Left lung (tissue), 10 donors: Measurements from ENCODE around the gene GTF3C4. TPM values are rescaled to one million over a fixed set of nuclear protein-coding genes. Genes with fewer than 3 reads are reported as not detected.

ENCODE experiments used
- ATAC-seq: fragments of 200-7000 bp; cut with Tn5 transposase; one replicate; pipeline ENCODE4 v1.9.1; 2020; ENCODE audit warnings: moderate library complexity
- DNase-seq, 4 donors: peaks; one replicate each; pipeline ENCODE4 v3.0.0-alpha.2; 2013 to 2020
- H3K27ac ChIP-seq, 2 donors: fragments of 200-600 bp; sonication (generic) in 1 of 2; one replicate each; pipeline versions ENCODE4 v1.5.0 to v1.8.0; 2020 to 2021
- H3K27me3 ChIP-seq, 2 donors: fragments of 200-600 bp; sonication (generic) in 1 of 2; one replicate each; pipeline versions ENCODE4 v1.5.0 to v1.8.0; 2020 to 2021
- H3K36me3 ChIP-seq, 2 donors: fragments of 200-600 bp; sonication (generic) in 1 of 2; one replicate each; pipeline versions ENCODE4 v1.5.0 to v1.8.0; 2020 to 2021
- H3K4me1 ChIP-seq, 2 donors: fragments of 200-600 bp; one replicate each; pipeline ENCODE4 v1.8.0; 2021
- H3K4me3 ChIP-seq, 2 donors: fragments of 200-600 bp; sonication (generic) in 1 of 2; one replicate each; pipeline versions ENCODE4 v1.5.0 to v1.8.0; 2020 to 2021; ENCODE audit warnings: mild to moderate bottlenecking in 1 of 2
- H3K9me3 ChIP-seq, 2 donors: fragments of 200-600 bp; sonication (generic) in 1 of 2; one replicate each; pipeline versions ENCODE4 v1.5.0 to v1.8.0; 2020 to 2021
- intact Hi-C, 2 donors: fragments of 100-400 bp; cut with DNase I; formaldehyde crosslinking; loops; one replicate each; pipeline versions ENCODE4 v1.11.2 to v1.14.2; 2022
- polyA plus RNA-seq, 6 donors: library from polyadenylated mRNA; unstranded; fragments of 120-200 nt; gene quantifications; one replicate each; pipeline ENCODE4 v1.2.1, GENCODE V29; 2013; ENCODE audit not compliant: insufficient read length in 6 of 6
- total RNA-seq, 2 donors: library from RNA; stranded (reverse); fragmentation: NEBNext Ultra II Directional; extraction: Animal tissue kit (Norgen Biotek cat#: 25700); gene quantifications; one replicate each; pipeline ENCODE4 v1.2.1, GENCODE V29; 2021
- TF ChIP-seq, protein P1 (sequence below), 2 donors: fragments of 200-600 bp; sonication (generic) in 1 of 2; IDR thresholded peaks; one replicate each; pipeline versions ENCODE4 v1.5.0 to v1.8.0; 2021; ENCODE audit warnings: antibody characterized with exemption in 2 of 2
- donor health status: DM: no; HTN: yes; CAD: no.
- donor health status: DM: no; HTN: no; CAD: no.

GTF3C4 gene
- total and polyA plus RNA-seq, 8 donors = 13.1 to 25.6 (median 23.8) TPM

- H3K27ac ChIP-seq = no peak overlapping the region
- ATAC-seq (peak; percentile 65), DNase-seq (peak in 2 of 4 donors; percentile 28 to 70)
- H3K4me3 ChIP-seq = no peak overlapping the region
- no peaks in the 10 kb centered on the region for H3K36me3 ChIP-seq
- TF ChIP-seq, protein P1, sequence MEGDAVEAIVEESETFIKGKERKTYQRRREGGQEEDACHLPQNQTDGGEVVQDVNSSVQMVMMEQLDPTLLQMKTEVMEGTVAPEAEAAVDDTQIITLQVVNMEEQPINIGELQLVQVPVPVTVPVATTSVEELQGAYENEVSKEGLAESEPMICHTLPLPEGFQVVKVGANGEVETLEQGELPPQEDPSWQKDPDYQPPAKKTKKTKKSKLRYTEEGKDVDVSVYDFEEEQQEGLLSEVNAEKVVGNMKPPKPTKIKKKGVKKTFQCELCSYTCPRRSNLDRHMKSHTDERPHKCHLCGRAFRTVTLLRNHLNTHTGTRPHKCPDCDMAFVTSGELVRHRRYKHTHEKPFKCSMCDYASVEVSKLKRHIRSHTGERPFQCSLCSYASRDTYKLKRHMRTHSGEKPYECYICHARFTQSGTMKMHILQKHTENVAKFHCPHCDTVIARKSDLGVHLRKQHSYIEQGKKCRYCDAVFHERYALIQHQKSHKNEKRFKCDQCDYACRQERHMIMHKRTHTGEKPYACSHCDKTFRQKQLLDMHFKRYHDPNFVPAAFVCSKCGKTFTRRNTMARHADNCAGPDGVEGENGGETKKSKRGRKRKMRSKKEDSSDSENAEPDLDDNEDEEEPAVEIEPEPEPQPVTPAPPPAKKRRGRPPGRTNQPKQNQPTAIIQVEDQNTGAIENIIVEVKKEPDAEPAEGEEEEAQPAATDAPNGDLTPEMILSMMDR (IDR thresholded peaks at IDR 0.05) = no peak
- intact Hi-C loops = no loop called here
- H3K27me3 ChIP-seq = no peaks in the 10 kb centered on the region
- no peaks in the 10 kb centered on the region for H3K4me1 ChIP-seq
- peaks cover 0 to 33% of the 10 kb centered on the region in 2 donors for H3K9me3 ChIP-seq
Observed at GRCh38 chr9:132698989-132699388, 28.7 kb downstream of the GTF3C4 start.

- intact Hi-C loops = no loop called here
- Histone ChIP-seq H3K9me3 (peaks cover 0 to 33% of the 10 kb centered on the region in 2 donors), H3K27me3 (no peaks in the 10 kb centered on the region), H3K36me3 (no peaks in the 10 kb centered on the region), H3K27ac (no peak overlapping the region), H3K4me3 (no peak overlapping the region), H3K4me1 (no peaks in the 10 kb centered on the region)
- DNase-seq (peak in 2 of 4 donors; percentile 57 to 71), ATAC-seq (no peak)
- TF ChIP-seq, protein P1 (IDR thresholded peaks at IDR 0.05) = no peak
Observed at GRCh38 chr9:132699956-132700355, 29.7 kb downstream of the GTF3C4 start.

- intact Hi-C loops = no loop called here
- H3K4me1 ChIP-seq = no peaks in the 10 kb centered on the region
- no peaks in the 10 kb centered on the region for H3K27me3 ChIP-seq
- peaks cover 0 to 16% of the 10 kb centered on the region in 2 donors for H3K9me3 ChIP-seq
- TF ChIP-seq, protein P1 (IDR thresholded peaks at IDR 0.05) = no peak
- no peak overlapping the region for H3K27ac ChIP-seq
- ATAC-seq (no peak), DNase-seq (no peak)
- H3K4me3 ChIP-seq = no peak overlapping the region
- no peaks in the 10 kb centered on the region for H3K36me3 ChIP-seq
Observed at GRCh38 chr9:132702254-132702653, 32.0 kb downstream of the GTF3C4 start.

DNA sequence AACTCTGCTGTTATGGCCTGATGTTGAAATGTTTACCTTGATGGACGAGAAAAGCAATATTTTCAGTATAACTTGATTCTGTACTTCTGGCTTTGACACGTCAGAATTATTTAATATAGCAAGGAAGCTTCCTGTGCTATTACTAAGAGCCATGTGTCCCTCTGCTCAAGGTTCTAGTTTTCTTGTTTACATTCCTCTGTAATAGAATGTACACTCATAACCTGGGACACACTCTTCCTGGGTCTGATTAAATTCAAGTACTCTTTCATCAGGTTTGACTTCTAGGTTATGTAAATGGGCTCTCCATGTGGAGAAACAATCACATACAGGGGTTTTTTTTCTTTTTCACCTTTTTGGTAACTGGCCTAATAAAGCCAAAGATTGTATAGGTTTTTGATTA, 33.1 kb downstream of the GTF3C4 start:
- intact Hi-C loops = no loop called here
- no peak overlapping the region for H3K4me3 ChIP-seq
- peak overlapping the region in 1 of 2 donors; percentile 51 for H3K27ac ChIP-seq
- TF ChIP-seq, protein P1 (IDR thresholded peaks at IDR 0.05) = no peak
- H3K4me1 ChIP-seq = no peaks in the 10 kb centered on the region
- no peaks in the 10 kb centered on the region for H3K27me3 ChIP-seq
- no peak for DNase-seq
- no peaks in the 10 kb centered on the region for H3K36me3 ChIP-seq
- H3K9me3 ChIP-seq = peaks cover 0 to 5% of the 10 kb centered on the region in 2 donors
- ATAC-seq = peak; percentile 94

GRCh38 chr9:132708239-132708638, 38.0 kb downstream of the GTF3C4 start:
- no peaks in the 10 kb centered on the region for H3K4me1 ChIP-seq
- intact Hi-C loops = no loop called here
- TF ChIP-seq, protein P1 (IDR thresholded peaks at IDR 0.05) = no peak
- no peaks in the 10 kb centered on the region for H3K9me3 ChIP-seq
- H3K27ac ChIP-seq = no peak overlapping the region
- no peaks in the 10 kb centered on the region for H3K27me3 ChIP-seq
- H3K36me3 ChIP-seq = no peaks in the 10 kb centered on the region
- H3K4me3 ChIP-seq = no peak overlapping the region
- DNase-seq (no peak), ATAC-seq (no peak)
